Suprapubic skin (tissue), 3 donors: ENCODE measurements around the gene WFDC12.

Source experiments
- POLR2AphosphoS5 ChIP-seq, 3 donors: sonication (generic); formaldehyde crosslinking; IDR thresholded peaks; one replicate each; pipeline ENCODE4 v1.6.1; 2017; ENCODE audit warnings: antibody characterized with exemption in 3 of 3
- TF ChIP-seq, protein P1 (sequence below), 2 donors: fragments of 200-600 bp in 1 of 2; fragments of 450-650 bp in 1 of 2; sonication (generic) in 1 of 2; IDR thresholded peaks; one replicate each; pipeline ENCODE4 v1.5.1; 2016 to 2019; ENCODE audit warnings: antibody characterized with exemption in 2 of 2, mild to moderate bottlenecking in 1 of 2, moderate library complexity in 1 of 2

DNA sequence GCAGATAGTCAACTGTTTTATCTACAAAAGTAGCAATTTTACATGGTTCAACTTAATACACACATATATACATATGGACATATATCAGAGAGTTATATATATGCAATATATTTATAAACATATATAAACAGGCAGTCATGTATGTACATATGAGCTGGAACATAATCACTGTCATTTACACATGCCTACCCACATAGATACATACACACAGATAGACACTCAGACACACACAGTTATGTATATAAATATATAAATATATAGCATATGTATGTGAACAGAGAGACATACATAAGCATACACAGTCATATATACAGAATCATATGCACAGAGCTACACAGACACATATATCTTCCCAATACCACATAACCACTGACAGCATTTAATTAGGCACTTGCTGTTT lies 11.5 kb downstream of the WFDC12 start:
- TF ChIP-seq, protein P1, sequence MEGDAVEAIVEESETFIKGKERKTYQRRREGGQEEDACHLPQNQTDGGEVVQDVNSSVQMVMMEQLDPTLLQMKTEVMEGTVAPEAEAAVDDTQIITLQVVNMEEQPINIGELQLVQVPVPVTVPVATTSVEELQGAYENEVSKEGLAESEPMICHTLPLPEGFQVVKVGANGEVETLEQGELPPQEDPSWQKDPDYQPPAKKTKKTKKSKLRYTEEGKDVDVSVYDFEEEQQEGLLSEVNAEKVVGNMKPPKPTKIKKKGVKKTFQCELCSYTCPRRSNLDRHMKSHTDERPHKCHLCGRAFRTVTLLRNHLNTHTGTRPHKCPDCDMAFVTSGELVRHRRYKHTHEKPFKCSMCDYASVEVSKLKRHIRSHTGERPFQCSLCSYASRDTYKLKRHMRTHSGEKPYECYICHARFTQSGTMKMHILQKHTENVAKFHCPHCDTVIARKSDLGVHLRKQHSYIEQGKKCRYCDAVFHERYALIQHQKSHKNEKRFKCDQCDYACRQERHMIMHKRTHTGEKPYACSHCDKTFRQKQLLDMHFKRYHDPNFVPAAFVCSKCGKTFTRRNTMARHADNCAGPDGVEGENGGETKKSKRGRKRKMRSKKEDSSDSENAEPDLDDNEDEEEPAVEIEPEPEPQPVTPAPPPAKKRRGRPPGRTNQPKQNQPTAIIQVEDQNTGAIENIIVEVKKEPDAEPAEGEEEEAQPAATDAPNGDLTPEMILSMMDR (IDR thresholded peaks at IDR 0.05) = no peak
- TF ChIP-seq POLR2AphosphoS5 (IDR thresholded peaks at IDR 0.05) = no peak
